Osteoblast (primary cell): Measurements from ENCODE around the gene DGKZ. TPM values are rescaled to one million over a fixed set of nuclear protein-coding genes. Genes with fewer than 3 reads are reported as not detected.

ENCODE experiments used
- DNase-seq: peaks from one replicate; pipeline ENCODE4 v3.0.0; 2011; ENCODE audit warnings: low spot score, mixed read lengths; ENCODE audit not compliant: insufficient read length; ENCODE audit errors: missing footprints
- H2AFZ ChIP-seq: 2 replicates; pipeline ENCODE4 v1.6.0; 2011; ENCODE audit warnings: mild to moderate bottlenecking, low read length
- H3K27ac ChIP-seq: 2 replicates; pipeline ENCODE4 v1.5.1; 2011; ENCODE audit warnings: mild to moderate bottlenecking, low read depth, low read length, moderate library complexity
- H3K27me3 ChIP-seq: 2 replicates; pipeline ENCODE4 v1.6.0; 2012; ENCODE audit warnings: mild to moderate bottlenecking, control low read depth, inconsistent platforms, low read length, moderate library complexity; ENCODE audit not compliant: insufficient read depth
- H3K36me3 ChIP-seq: 2 replicates; pipeline ENCODE4 v1.5.1; 2011; ENCODE audit warnings: mild to moderate bottlenecking, low read length, control low read depth, moderate library complexity; ENCODE audit not compliant: insufficient read depth
- H3K4me1 ChIP-seq: 2 replicates; pipeline ENCODE4 v1.5.1; 2011; ENCODE audit warnings: mild to moderate bottlenecking, low read length, control low read depth, moderate library complexity; ENCODE audit not compliant: insufficient read depth
- H3K4me2 ChIP-seq: 2 replicates; pipeline ENCODE4 v1.6.0; 2011; ENCODE audit warnings: mild to moderate bottlenecking, low read length; ENCODE audit not compliant: insufficient read depth
- H3K4me3 ChIP-seq: fragments of 200-600 bp; sonication (generic); 3 replicates; pipeline ENCODE4 v1.5.1; 2012; ENCODE audit warnings: mild to moderate bottlenecking, low read length, inconsistent platforms; ENCODE audit not compliant: insufficient read depth
- H3K79me2 ChIP-seq: 2 replicates; pipeline ENCODE4 v1.6.0; 2012; ENCODE audit warnings: mild to moderate bottlenecking, low read length, control low read depth, inconsistent platforms; ENCODE audit not compliant: insufficient read depth
- H3K9me3 ChIP-seq: 2 replicates; pipeline ENCODE4 v1.5.1; 2011; ENCODE audit warnings: low read depth, low read length, control low read depth
- H4K20me1 ChIP-seq: 2 replicates; pipeline ENCODE4 v1.6.0; 2012; ENCODE audit warnings: mild to moderate bottlenecking, low read length, control low read depth; ENCODE audit not compliant: insufficient read depth
- total RNA-seq: library from RNA; depleted of rRNA; stranded (reverse); fragments of >200 nt; gene quantifications from 2 replicates; pipeline ENCODE4 v1.2.3, GENCODE V29; 2012
- TF ChIP-seq, protein P1 (sequence below): IDR thresholded peaks from 2 replicates; pipeline ENCODE4 v1.5.1; 2011; ENCODE audit warnings: mild to moderate bottlenecking, low read depth, low read length, moderate library complexity; ENCODE audit errors: extremely low read depth

DGKZ gene
- total RNA-seq, 1 donor = 52.5 TPM

DNA sequence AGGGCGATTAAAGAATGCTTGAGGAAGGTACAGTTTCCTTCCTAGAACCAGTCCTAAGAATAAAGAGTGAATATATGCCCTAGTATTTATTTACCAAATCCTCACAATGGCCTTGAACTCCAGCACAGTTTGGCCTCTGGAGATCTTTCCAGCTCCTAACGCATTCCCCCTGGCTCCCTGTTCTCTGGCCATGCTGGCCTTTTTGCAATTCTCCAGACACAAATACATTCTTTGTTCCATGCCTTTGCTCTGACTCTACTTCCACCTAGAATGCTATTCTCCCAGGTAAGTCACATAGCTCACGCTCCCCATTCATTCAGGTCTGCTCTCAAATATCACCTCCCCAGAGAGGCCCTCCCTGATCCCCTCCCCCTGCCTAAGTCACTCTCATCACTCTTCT is 3.7 kb upstream of the DGKZ start:
- Histone ChIP-seq H3K9me3 (no peaks in the 10 kb centered on the region), H3K27ac (no peak overlapping the region), H3K27me3 (peaks cover 18% of the 10 kb centered on the region), H4K20me1 (peaks cover 6% of the 10 kb centered on the region), H3K4me3 (no peak overlapping the region), H2AFZ (no peak overlapping the region), H3K36me3 (no peaks in the 10 kb centered on the region), H3K4me1 (peaks cover 5% of the 10 kb centered on the region), H3K4me2 (no peak overlapping the region), H3K79me2 (peaks cover 10% of the 10 kb centered on the region)
- no peak for DNase-seq
- TF ChIP-seq, protein P1, sequence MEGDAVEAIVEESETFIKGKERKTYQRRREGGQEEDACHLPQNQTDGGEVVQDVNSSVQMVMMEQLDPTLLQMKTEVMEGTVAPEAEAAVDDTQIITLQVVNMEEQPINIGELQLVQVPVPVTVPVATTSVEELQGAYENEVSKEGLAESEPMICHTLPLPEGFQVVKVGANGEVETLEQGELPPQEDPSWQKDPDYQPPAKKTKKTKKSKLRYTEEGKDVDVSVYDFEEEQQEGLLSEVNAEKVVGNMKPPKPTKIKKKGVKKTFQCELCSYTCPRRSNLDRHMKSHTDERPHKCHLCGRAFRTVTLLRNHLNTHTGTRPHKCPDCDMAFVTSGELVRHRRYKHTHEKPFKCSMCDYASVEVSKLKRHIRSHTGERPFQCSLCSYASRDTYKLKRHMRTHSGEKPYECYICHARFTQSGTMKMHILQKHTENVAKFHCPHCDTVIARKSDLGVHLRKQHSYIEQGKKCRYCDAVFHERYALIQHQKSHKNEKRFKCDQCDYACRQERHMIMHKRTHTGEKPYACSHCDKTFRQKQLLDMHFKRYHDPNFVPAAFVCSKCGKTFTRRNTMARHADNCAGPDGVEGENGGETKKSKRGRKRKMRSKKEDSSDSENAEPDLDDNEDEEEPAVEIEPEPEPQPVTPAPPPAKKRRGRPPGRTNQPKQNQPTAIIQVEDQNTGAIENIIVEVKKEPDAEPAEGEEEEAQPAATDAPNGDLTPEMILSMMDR = no peak

DNA sequence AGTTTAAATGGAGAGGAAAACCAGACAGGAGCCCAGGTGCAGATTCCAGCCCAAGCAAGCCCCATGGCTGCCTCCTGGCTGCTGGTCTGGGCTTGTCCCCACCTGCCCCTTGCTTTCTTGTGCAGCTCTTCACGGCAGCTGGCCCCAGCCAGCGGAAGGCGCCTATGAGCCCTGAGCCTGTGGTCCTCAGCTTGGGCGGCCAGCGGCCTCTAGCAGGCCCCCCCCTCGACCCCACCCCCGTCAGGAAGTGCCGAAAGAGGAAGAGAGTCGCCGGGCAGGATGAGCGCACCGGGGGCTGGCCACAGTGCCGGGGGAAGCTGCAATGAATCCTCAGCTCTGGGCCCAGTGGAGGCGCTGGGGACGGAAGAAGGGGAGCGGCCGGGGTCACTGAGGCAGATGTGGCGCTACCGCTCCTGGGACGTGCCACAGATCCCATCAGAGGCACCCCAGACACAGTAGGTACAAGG is 2.1 kb upstream of the DGKZ start:
- Histone ChIP-seq H3K9me3 (no peaks in the 10 kb centered on the region), H3K4me2 (no peak overlapping the region), H3K36me3 (no peaks in the 10 kb centered on the region), H3K27ac (no peak overlapping the region), H3K79me2 (peaks cover 26% of the 10 kb centered on the region), H4K20me1 (peaks cover 17% of the 10 kb centered on the region), H2AFZ (no peak overlapping the region), H3K4me1 (peaks cover 9% of the 10 kb centered on the region), H3K4me3 (no peak overlapping the region), H3K27me3 (peaks cover 18% of the 10 kb centered on the region)
- DNase-seq = peak; percentile 34
- TF ChIP-seq, protein P1 = no peak

DNA sequence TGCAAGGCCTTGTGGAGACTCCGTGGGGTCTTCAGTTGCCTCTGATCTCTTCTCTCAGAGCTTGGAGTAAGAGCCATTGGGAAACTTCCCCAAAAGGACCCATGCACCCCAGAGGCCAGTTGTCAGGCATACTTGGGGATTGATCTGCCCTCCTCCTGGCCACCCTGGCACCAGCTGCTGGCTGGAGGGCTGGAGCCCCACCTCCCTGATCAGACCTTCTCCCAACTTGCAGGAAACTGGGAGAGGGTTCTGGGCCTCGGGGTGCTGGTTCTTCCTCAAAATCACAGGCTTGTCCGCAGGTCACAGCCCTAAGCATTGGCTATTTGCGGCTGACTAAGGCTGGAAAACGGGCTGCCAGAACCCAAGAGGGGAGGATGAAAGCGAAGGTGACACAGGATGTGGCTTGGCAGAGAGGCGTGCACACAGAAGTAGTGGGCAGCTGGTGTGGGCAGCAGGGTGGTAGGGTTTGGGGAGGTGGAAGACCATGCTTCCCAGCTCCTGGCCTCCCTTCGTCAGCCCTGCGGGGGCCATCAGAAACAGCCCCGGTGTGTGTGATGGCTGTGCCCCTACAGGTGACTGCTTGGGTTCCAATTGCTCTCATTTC is 1.3 kb upstream of the DGKZ start:
- Histone ChIP-seq H3K9me3 (no peaks in the 10 kb centered on the region), H3K79me2 (peaks cover 32% of the 10 kb centered on the region), H3K36me3 (no peaks in the 10 kb centered on the region), H3K4me2 (no peak overlapping the region), H2AFZ (no peak overlapping the region), H3K27me3 (peaks cover 18% of the 10 kb centered on the region), H4K20me1 (peaks cover 17% of the 10 kb centered on the region), H3K4me1 (peaks cover 9% of the 10 kb centered on the region), H3K27ac (no peak overlapping the region), H3K4me3 (no peak overlapping the region)
- TF ChIP-seq, protein P1 = no peak
- peak; percentile 81 for DNase-seq

DNA sequence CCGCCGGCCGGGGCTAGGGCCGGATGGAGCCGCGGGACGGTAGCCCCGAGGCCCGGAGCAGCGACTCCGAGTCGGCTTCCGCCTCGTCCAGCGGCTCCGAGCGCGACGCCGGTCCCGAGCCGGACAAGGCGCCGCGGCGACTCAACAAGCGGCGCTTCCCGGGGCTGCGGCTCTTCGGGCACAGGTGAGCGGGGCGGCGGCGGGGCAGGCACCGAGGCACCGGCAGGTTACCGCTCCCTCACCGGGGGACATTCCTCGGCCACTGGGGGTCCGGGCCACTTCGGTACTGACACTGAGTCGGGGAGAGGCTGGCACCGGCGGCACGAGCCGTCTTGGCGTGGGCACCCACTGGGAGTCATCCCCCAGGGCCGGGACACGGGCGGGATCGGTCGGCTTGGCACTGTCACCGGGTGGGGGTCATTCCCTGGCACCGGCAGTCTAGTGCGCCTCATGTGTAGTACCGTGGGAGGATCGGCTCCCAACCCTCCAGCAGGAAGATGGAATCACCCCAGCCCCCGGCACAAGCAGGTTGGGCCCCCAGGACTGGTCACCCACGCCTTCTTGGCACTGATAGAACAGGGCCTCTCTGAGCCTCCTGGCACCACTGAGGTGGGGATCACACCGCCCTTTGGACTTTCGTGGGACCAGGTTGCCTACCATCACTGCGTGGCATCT is 511 bp downstream of the DGKZ start:
- Histone ChIP-seq H3K4me3 (peak overlapping the region; percentile 84), H2AFZ (peak overlapping the region; percentile 28), H3K4me2 (peak overlapping the region; percentile 92), H3K4me1 (peaks cover 9% of the 10 kb centered on the region), H3K9me3 (no peaks in the 10 kb centered on the region), H3K79me2 (peaks cover 50% of the 10 kb centered on the region), H4K20me1 (peaks cover 24% of the 10 kb centered on the region), H3K27ac (no peak overlapping the region), H3K27me3 (peaks cover 7% of the 10 kb centered on the region), H3K36me3 (no peaks in the 10 kb centered on the region)
- TF ChIP-seq, protein P1 = no peak
- peak; percentile 93 for DNase-seq
